Loucy (cell line): ENCODE results near the gene RNU4-1.
"Not testable (repeated sequence)": the region's sequence is repeated elsewhere in the genome, so short reads cannot be mapped to it uniquely, and the experiment has no call there.

ENCODE experiments used
- CTCF ChIP-seq: fragments of 200-600 bp; sonication (generic); conservative IDR thresholded peaks from 2 replicates; pipeline ENCODE4 v1.5.1; 2014; ENCODE audit warnings: mild to moderate bottlenecking, antibody characterized with exemption, low read length
- EZH2phosphoT487 ChIP-seq: fragments of 200-600 bp; IDR thresholded peaks from 2 replicates; pipeline ENCODE4 v1.6.1; 2018; ENCODE audit warnings: antibody characterized with exemption, mild to moderate bottlenecking, moderate library complexity, borderline replicate concordance

GRCh38 chr12:120251364-120252070 lies 41.5 kb downstream of the RNU4-1 start:
- TF ChIP-seq CTCF, EZH2phosphoT487: not testable (repeated sequence)
